HPDE6-E6E7 (cell line): Measurements from ENCODE around the gene MYO1B.

ENCODE experiments used
- DNase-seq: peaks from one replicate; pipeline ENCODE4 v3.0.0; 2011; ENCODE audit warnings: missing footprints; ENCODE audit errors: extremely low spot score

The MYO1B gene

GRCh38 chr2:191297033-191297432 is 51.8 kb downstream of the MYO1B start:
- no peak for DNase-seq

GRCh38 chr2:191298306-191298705 is 53.1 kb downstream of the MYO1B start:
- no peak for DNase-seq

GRCh38 chr2:191299010-191299409 is 53.8 kb downstream of the MYO1B start:
- DNase-seq, result no peak

- no peak for DNase-seq
These were observed 54.7 kb downstream of the MYO1B start for GRCh38 chr2:191299866-191300265.

GRCh38 chr2:191301971-191302370 is 56.8 kb downstream of the MYO1B start:
- no peak for DNase-seq

- DNase-seq, result no peak
These were observed 57.4 kb downstream of the MYO1B start for GRCh38 chr2:191302459-191303139.

- no peak for DNase-seq
These were observed 58.2 kb downstream of the MYO1B start for GRCh38 chr2:191303140-191304005.

GRCh38 chr2:191304939-191305875 is 60.0 kb downstream of the MYO1B start:
- peak; percentile 75 for DNase-seq

- no peak for DNase-seq
These were observed 62.8 kb downstream of the MYO1B start for GRCh38 chr2:191308026-191308425.

GRCh38 chr2:191311156-191311555 is 66.0 kb downstream of the MYO1B start:
- no peak for DNase-seq

- DNase-seq, result peak; percentile 68
These were observed 66.4 kb downstream of the MYO1B start for GRCh38 chr2:191311627-191312026.

- DNase-seq, result no peak
These were observed 67.0 kb downstream of the MYO1B start for GRCh38 chr2:191312163-191312562.

- DNase-seq, result no peak
These were observed 67.5 kb downstream of the MYO1B start for GRCh38 chr2:191312662-191313061.

GRCh38 chr2:191314697-191315364 is 69.6 kb downstream of the MYO1B start:
- DNase-seq, result no peak

GRCh38 chr2:191315365-191315752 is 70.2 kb downstream of the MYO1B start:
- DNase-seq, result no peak

GRCh38 chr2:191316246-191316994 is 71.2 kb downstream of the MYO1B start:
- DNase-seq, result no peak

GRCh38 chr2:191318037-191318728 is 73.0 kb downstream of the MYO1B start:
- DNase-seq, result no peak

GRCh38 chr2:191318729-191319078 is 73.5 kb downstream of the MYO1B start:
- no peak for DNase-seq

GRCh38 chr2:191319186-191319585 is 74.0 kb downstream of the MYO1B start:
- DNase-seq, result peak; percentile 38

- no peak for DNase-seq
These were observed 75.7 kb downstream of the MYO1B start for GRCh38 chr2:191320881-191321280.
